Uterus (tissue), 4 donors: ENCODE data around the gene MAP4K3. TPM values are rescaled to one million over a fixed set of nuclear protein-coding genes. Genes with fewer than 3 reads are reported as not detected.
"Not testable (repeated sequence)": the region's sequence is repeated elsewhere in the genome, so short reads cannot be mapped to it uniquely, and the experiment has no call there.

Experiments
- DNase-seq, 2 donors: peaks; one replicate each; pipeline ENCODE4 v3.0.0-alpha.2; 2019 to 2020
- H3K27ac ChIP-seq, 2 donors: fragments of 200-600 bp; sonication (generic); 1 replicate in 1 of 2; 2 replicates in 1 of 2; pipeline ENCODE4 v1.5.1; 2016 to 2018
- H3K27me3 ChIP-seq, 2 donors: fragments of 200-600 bp; sonication (generic); one replicate each; pipeline ENCODE4 v1.5.1; 2018 to 2019; ENCODE audit warnings: control low read depth in 1 of 2
- H3K36me3 ChIP-seq, 2 donors: fragments of 200-600 bp; sonication (generic); one replicate each; pipeline ENCODE4 v1.5.1; 2019; ENCODE audit warnings: control low read depth in 1 of 2
- H3K4me1 ChIP-seq, 2 donors: fragments of 200-600 bp; sonication (generic); one replicate each; pipeline ENCODE4 v1.5.1; 2018 to 2019; ENCODE audit warnings: control low read depth in 1 of 2
- H3K4me3 ChIP-seq, 2 donors: fragments of 200-600 bp; sonication (generic); 1 replicate in 1 of 2; 2 replicates in 1 of 2; pipeline ENCODE4 v1.5.1; 2018 to 2019; ENCODE audit warnings: mild to moderate bottlenecking in 1 of 2
- H3K9me3 ChIP-seq, 2 donors: fragments of 200-600 bp; sonication (generic); one replicate each; pipeline ENCODE4 v1.5.1; 2019; ENCODE audit warnings: control low read depth in 1 of 2
- CTCF ChIP-seq, 4 experiments: fragments of 200-600 bp in 2 of 4; fragments of 450-650 bp in 2 of 4; sonication (generic) in 2 of 4; IDR thresholded peaks; one replicate each; pipeline ENCODE4 v1.5.1; 2016 to 2019; ENCODE audit warnings: antibody characterized with exemption in 4 of 4, mild to moderate bottlenecking in 2 of 4, moderate library complexity in 1 of 4
- POLR2A ChIP-seq, 2 donors: fragments of 450-650 bp; IDR thresholded peaks; one replicate each; pipeline ENCODE4 v1.6.1; 2016; ENCODE audit warnings: antibody characterized with exemption in 2 of 2, mild to moderate bottlenecking in 1 of 2, moderate library complexity in 1 of 2
- intact Hi-C: fragments of 100-400 bp; cut with DNase I; formaldehyde crosslinking; loops from one replicate; pipeline ENCODE4 v1.15.1; 2023; ENCODE audit warnings: low total_unique reads
- total RNA-seq, 4 donors: library from RNA; depleted of rRNA in 3 of 4; stranded (reverse); fragments of >200 nt in 3 of 4; gene quantifications; one replicate each; pipeline versions ENCODE4 v1.1.0 to v1.2.4, GENCODE V29; 2014 to 2023
- donor health status: DM: yes; HTN: yes; CAD: no.

Gene MAP4K3
- total RNA-seq, 4 donors from 2014 or later: 31.5 to 110 (median 72.3) TPM

GRCh38 chr2:39368376-39368775 lies 68.7 kb downstream of the MAP4K3 start:
- Histone ChIP-seq H3K9me3 (no peaks in the 10 kb centered on the region), H3K27me3 (no peaks in the 10 kb centered on the region), H3K4me3 (no peak overlapping the region), H3K36me3 (no peaks in the 10 kb centered on the region), H3K27ac (no peak overlapping the region), H3K4me1 (no peaks in the 10 kb centered on the region)
- intact Hi-C loops: no loop called here
- no peak for TF ChIP-seq CTCF (IDR thresholded peaks at IDR 0.05)
- TF ChIP-seq POLR2A (IDR thresholded peaks at IDR 0.05): no peak
- no peak for DNase-seq

- Histone ChIP-seq H3K9me3 (peaks cover 0 to 8% of the 10 kb centered on the region in 2 donors), H3K4me1 (no peaks in the 10 kb centered on the region), H3K27me3 (no peaks in the 10 kb centered on the region), H3K27ac (no peak overlapping the region), H3K4me3 (no peak overlapping the region), H3K36me3 (no peaks in the 10 kb centered on the region)
- TF ChIP-seq CTCF (IDR thresholded peaks at IDR 0.05) (no peak), POLR2A (IDR thresholded peaks at IDR 0.05) (no peak)
- no peak for DNase-seq
- intact Hi-C loops: no loop called here
Measured at GRCh38 chr2:39362595-39362994, 74.5 kb downstream of the MAP4K3 start.

GRCh38 chr2:39361511-39361910 lies 75.6 kb downstream of the MAP4K3 start:
- Histone ChIP-seq H3K9me3 (peaks cover 0 to 8% of the 10 kb centered on the region in 2 donors), H3K27me3 (no peaks in the 10 kb centered on the region), H3K4me1 (no peaks in the 10 kb centered on the region), H3K27ac (no peak overlapping the region), H3K4me3 (no peak overlapping the region), H3K36me3 (no peaks in the 10 kb centered on the region)
- intact Hi-C loops: no loop called here
- TF ChIP-seq CTCF (IDR thresholded peaks at IDR 0.05): no peak
- no peak for TF ChIP-seq POLR2A (IDR thresholded peaks at IDR 0.05)
- DNase-seq: no peak

GRCh38 chr2:39360342-39360741 lies 76.7 kb downstream of the MAP4K3 start:
- H3K9me3 ChIP-seq, H3K27me3 ChIP-seq, H3K4me3 ChIP-seq, H3K36me3 ChIP-seq, intact Hi-C loops, H3K27ac ChIP-seq, H3K4me1 ChIP-seq, DNase-seq: not testable (repeated sequence)

GRCh38 chr2:39359453-39360038 lies 77.5 kb downstream of the MAP4K3 start:
- Histone ChIP-seq H3K36me3 (no peaks in the 10 kb centered on the region), H3K27ac (no peak overlapping the region), H3K27me3 (no peaks in the 10 kb centered on the region), H3K9me3 (peaks cover 0 to 8% of the 10 kb centered on the region in 2 donors), H3K4me1 (no peaks in the 10 kb centered on the region), H3K4me3 (no peak overlapping the region)
- intact Hi-C loops: no loop called here
- no peak for DNase-seq
- TF ChIP-seq CTCF (IDR thresholded peaks at IDR 0.05): no peak
- no peak for TF ChIP-seq POLR2A (IDR thresholded peaks at IDR 0.05)
